ENCODE measurements around the gene RO60. TPM values are rescaled to one million over a fixed set of nuclear protein-coding genes. Genes with fewer than 3 reads are reported as not detected.
A peak's percentile ranks its signal among the peaks of the same experiment; 100 is the strongest.

RO60 gene
- total and polyA plus RNA-seq, 5 donors from 2014 or later: 67.2 to 157 (median 121) TPM

GRCh38 chr1:193077991-193078390 is 18.6 kb downstream of the RO60 start:
- no peak overlapping the region for H3K4me3 Mint-ChIP-seq

GRCh38 chr1:193079187-193079586 is 19.8 kb downstream of the RO60 start:
- Mint-ChIP-seq H3K4me1 (peaks cover 6 to 17% (median 10%) of the 10 kb centered on the region in 4 donors), H3K27me3 (no peaks in the 10 kb centered on the region), H3K4me3 (no peak overlapping the region), H3K9me3 (peaks cover 0 to 4% (median 0%) of the 10 kb centered on the region in 7 donors), H3K36me3 (peaks cover 38% of the 10 kb centered on the region), H3K27ac (no peak overlapping the region)
- Histone ChIP-seq H3K4me3 (ENCODE audit: low read depth, low read length) (no peak overlapping the region), H3K27ac (ENCODE audit: insufficient read depth, low read length, poor library complexity, severe bottlenecking) (no peak overlapping the region), H3K27me3 (ENCODE audit: control insufficient read depth, insufficient read depth, low read length) (no peaks in the 10 kb centered on the region), H3K4me1 (ENCODE audit: control insufficient read depth, insufficient read depth, low read length, poor library complexity, severe bottlenecking) (no peaks in the 10 kb centered on the region), H3K36me3 (ENCODE audit: control insufficient read depth, insufficient read depth, low read length) (peaks cover 77% of the 10 kb centered on the region), H3K9me3 (ENCODE audit: control insufficient read depth in 2 of 2, low read length in 2 of 2) (no peaks in the 10 kb centered on the region)
- DNase-seq: no peak
- no peak for ATAC-seq (ENCODE audit: low read depth in 2 of 2)

More at GRCh38 chr1:193077991-193078390, 18.6 kb downstream of the RO60 start:
- H3K27me3 Mint-ChIP-seq: no peaks in the 10 kb centered on the region
- no peak for DNase-seq
- peaks cover 69% of the 10 kb centered on the region for H3K36me3 ChIP-seq (ENCODE audit: control insufficient read depth, insufficient read depth, low read length)
- H3K27ac ChIP-seq (ENCODE audit: insufficient read depth, low read length, poor library complexity, severe bottlenecking): no peak overlapping the region
- peaks cover 3 to 17% (median 10%) of the 10 kb centered on the region in 4 donors for H3K4me1 Mint-ChIP-seq
- H3K4me1 ChIP-seq (ENCODE audit: control insufficient read depth, insufficient read depth, low read length, poor library complexity, severe bottlenecking): no peaks in the 10 kb centered on the region
- no peaks in the 10 kb centered on the region for H3K9me3 ChIP-seq (ENCODE audit: control insufficient read depth in 2 of 2, low read length in 2 of 2)
- no peak overlapping the region for H3K27ac Mint-ChIP-seq
- no peak for ATAC-seq (ENCODE audit: low read depth in 2 of 2)
- H3K27me3 ChIP-seq (ENCODE audit: control insufficient read depth, insufficient read depth, low read length): no peaks in the 10 kb centered on the region
- no peak overlapping the region for H3K4me3 ChIP-seq (ENCODE audit: low read depth, low read length)
- peaks cover 0 to 4% (median 0%) of the 10 kb centered on the region in 7 donors for H3K9me3 Mint-ChIP-seq
- peaks cover 34% of the 10 kb centered on the region for H3K36me3 Mint-ChIP-seq

- no peak overlapping the region for H3K4me3 Mint-ChIP-seq
- Histone ChIP-seq H3K36me3 (ENCODE audit: control insufficient read depth, insufficient read depth, low read length) (peaks cover 81% of the 10 kb centered on the region), H3K27me3 (ENCODE audit: control insufficient read depth, insufficient read depth, low read length) (no peaks in the 10 kb centered on the region), H3K4me3 (ENCODE audit: low read depth, low read length) (no peak overlapping the region), H3K4me1 (ENCODE audit: control insufficient read depth, insufficient read depth, low read length, poor library complexity, severe bottlenecking) (no peaks in the 10 kb centered on the region), H3K27ac (ENCODE audit: insufficient read depth, low read length, poor library complexity, severe bottlenecking) (no peak overlapping the region), H3K9me3 (ENCODE audit: control insufficient read depth in 2 of 2, low read length in 2 of 2) (no peaks in the 10 kb centered on the region)
- no peak overlapping the region for H3K27ac Mint-ChIP-seq
- peaks cover 31% of the 10 kb centered on the region for H3K36me3 Mint-ChIP-seq
- no peaks in the 10 kb centered on the region for H3K9me3 Mint-ChIP-seq
- peaks cover 0 to 10% (median 6%) of the 10 kb centered on the region in 4 donors for H3K4me1 Mint-ChIP-seq
- ATAC-seq (ENCODE audit: low read depth in 2 of 2) (no peak), DNase-seq (no peak)
- H3K27me3 Mint-ChIP-seq: no peaks in the 10 kb centered on the region
These were observed 24.1 kb downstream of the RO60 start for GRCh38 chr1:193083365-193084088.

- Mint-ChIP-seq H3K4me3 (no peak overlapping the region), H3K4me1 (peaks cover 0 to 10% (median 6%) of the 10 kb centered on the region in 4 donors), H3K36me3 (peaks cover 17% of the 10 kb centered on the region), H3K27me3 (no peaks in the 10 kb centered on the region), H3K9me3 (no peaks in the 10 kb centered on the region), H3K27ac (no peak overlapping the region)
- Histone ChIP-seq H3K4me3 (ENCODE audit: low read depth, low read length) (no peak overlapping the region), H3K4me1 (ENCODE audit: control insufficient read depth, insufficient read depth, low read length, poor library complexity, severe bottlenecking) (no peaks in the 10 kb centered on the region), H3K36me3 (ENCODE audit: control insufficient read depth, insufficient read depth, low read length) (peaks cover 68% of the 10 kb centered on the region), H3K27ac (ENCODE audit: insufficient read depth, low read length, poor library complexity, severe bottlenecking) (no peak overlapping the region), H3K9me3 (ENCODE audit: control insufficient read depth in 2 of 2, low read length in 2 of 2) (no peaks in the 10 kb centered on the region), H3K27me3 (ENCODE audit: control insufficient read depth, insufficient read depth, low read length) (no peaks in the 10 kb centered on the region)
- no peak for ATAC-seq (ENCODE audit: low read depth in 2 of 2)
- DNase-seq: no peak
These were observed 25.9 kb downstream of the RO60 start for GRCh38 chr1:193085263-193085662.

GRCh38 chr1:193086342-193086741 is 26.9 kb downstream of the RO60 start:
- Mint-ChIP-seq H3K36me3 (peaks cover 17% of the 10 kb centered on the region), H3K4me1 (peaks cover 0 to 10% (median 3%) of the 10 kb centered on the region in 4 donors), H3K27me3 (no peaks in the 10 kb centered on the region), H3K27ac (no peak overlapping the region), H3K4me3 (no peak overlapping the region), H3K9me3 (no peaks in the 10 kb centered on the region)
- H3K36me3 ChIP-seq (ENCODE audit: control insufficient read depth, insufficient read depth, low read length): peaks cover 61% of the 10 kb centered on the region
- no peak overlapping the region for H3K27ac ChIP-seq (ENCODE audit: insufficient read depth, low read length, poor library complexity, severe bottlenecking)
- H3K27me3 ChIP-seq (ENCODE audit: control insufficient read depth, insufficient read depth, low read length): no peaks in the 10 kb centered on the region
- H3K4me1 ChIP-seq (ENCODE audit: control insufficient read depth, insufficient read depth, low read length, poor library complexity, severe bottlenecking): no peaks in the 10 kb centered on the region
- H3K9me3 ChIP-seq (ENCODE audit: control insufficient read depth in 2 of 2, low read length in 2 of 2): no peaks in the 10 kb centered on the region
- H3K4me3 ChIP-seq (ENCODE audit: low read depth, low read length): no peak overlapping the region
- no peak for DNase-seq
- ATAC-seq (ENCODE audit: low read depth in 2 of 2): no peak

GRCh38 chr1:193087893-193088292 is 28.5 kb downstream of the RO60 start:
- H3K27ac Mint-ChIP-seq: no peak overlapping the region
- peaks cover 52% of the 10 kb centered on the region for H3K36me3 ChIP-seq (ENCODE audit: control insufficient read depth, insufficient read depth, low read length)
- no peaks in the 10 kb centered on the region for H3K4me1 ChIP-seq (ENCODE audit: control insufficient read depth, insufficient read depth, low read length, poor library complexity, severe bottlenecking)
- H3K27me3 Mint-ChIP-seq: no peaks in the 10 kb centered on the region
- peaks cover 12% of the 10 kb centered on the region for H3K36me3 Mint-ChIP-seq
- no peaks in the 10 kb centered on the region for H3K9me3 ChIP-seq (ENCODE audit: control insufficient read depth in 2 of 2, low read length in 2 of 2)
- H3K27ac ChIP-seq (ENCODE audit: insufficient read depth, low read length, poor library complexity, severe bottlenecking): no peak overlapping the region
- no peaks in the 10 kb centered on the region for H3K9me3 Mint-ChIP-seq
- peaks cover 0 to 7% (median 3%) of the 10 kb centered on the region in 4 donors for H3K4me1 Mint-ChIP-seq
- no peak for DNase-seq
- no peak for ATAC-seq (ENCODE audit: low read depth in 2 of 2)
- no peak overlapping the region for H3K4me3 ChIP-seq (ENCODE audit: low read depth, low read length)
- no peak overlapping the region for H3K4me3 Mint-ChIP-seq
- H3K27me3 ChIP-seq (ENCODE audit: control insufficient read depth, insufficient read depth, low read length): no peaks in the 10 kb centered on the region

GRCh38 chr1:193090865-193091264 is 31.5 kb downstream of the RO60 start:
- Mint-ChIP-seq H3K4me1 (peaks cover 0 to 2% (median 0%) of the 10 kb centered on the region in 4 donors), H3K27ac (no peak overlapping the region), H3K9me3 (no peaks in the 10 kb centered on the region), H3K4me3 (no peak overlapping the region), H3K27me3 (no peaks in the 10 kb centered on the region), H3K36me3 (peaks cover 10% of the 10 kb centered on the region)
- H3K9me3 ChIP-seq (ENCODE audit: control insufficient read depth in 2 of 2, low read length in 2 of 2): no peaks in the 10 kb centered on the region
- H3K36me3 ChIP-seq (ENCODE audit: control insufficient read depth, insufficient read depth, low read length): peaks cover 28% of the 10 kb centered on the region
- DNase-seq (no peak), ATAC-seq (ENCODE audit: low read depth in 2 of 2) (no peak)
- H3K27ac ChIP-seq (ENCODE audit: insufficient read depth, low read length, poor library complexity, severe bottlenecking): no peak overlapping the region
- H3K4me1 ChIP-seq (ENCODE audit: control insufficient read depth, insufficient read depth, low read length, poor library complexity, severe bottlenecking): no peaks in the 10 kb centered on the region
- H3K4me3 ChIP-seq (ENCODE audit: low read depth, low read length): no peak overlapping the region
- no peaks in the 10 kb centered on the region for H3K27me3 ChIP-seq (ENCODE audit: control insufficient read depth, insufficient read depth, low read length)

- H3K27ac ChIP-seq (ENCODE audit: insufficient read depth, low read length, poor library complexity, severe bottlenecking): no peak overlapping the region
- no peaks in the 10 kb centered on the region for H3K9me3 Mint-ChIP-seq
- peaks cover 41% of the 10 kb centered on the region for H3K36me3 ChIP-seq (ENCODE audit: control insufficient read depth, insufficient read depth, low read length)
- H3K36me3 Mint-ChIP-seq: peaks cover 30% of the 10 kb centered on the region
- H3K9me3 ChIP-seq (ENCODE audit: control insufficient read depth in 2 of 2, low read length in 2 of 2): no peaks in the 10 kb centered on the region
- peak overlapping the region in 1 of 3 donors; percentile 79 for H3K27ac Mint-ChIP-seq
- ATAC-seq (ENCODE audit: low read depth in 2 of 2): no peak
- no peaks in the 10 kb centered on the region for H3K27me3 Mint-ChIP-seq
- no peaks in the 10 kb centered on the region for H3K4me1 ChIP-seq (ENCODE audit: control insufficient read depth, insufficient read depth, low read length, poor library complexity, severe bottlenecking)
- H3K4me3 ChIP-seq (ENCODE audit: low read depth, low read length): no peak overlapping the region
- no peak overlapping the region for H3K4me3 Mint-ChIP-seq
- H3K4me1 Mint-ChIP-seq: peaks cover 0 to 5% (median 5%) of the 10 kb centered on the region in 4 donors
- DNase-seq: no peak
- H3K27me3 ChIP-seq (ENCODE audit: control insufficient read depth, insufficient read depth, low read length): no peaks in the 10 kb centered on the region
These were observed 34.7 kb downstream of the RO60 start for GRCh38 chr1:193094112-193094511.

Data from CD4-positive, CD25-positive, alpha-beta regulatory T cell (primary cell).